Embryonic facial prominence (tissue), 1 donor: ENCODE measurements around the gene NR6A1.

ENCODE experiments used
- DNase-seq: peaks from one replicate; pipeline ENCODE4 v3.0.0-alpha.2; 2016; ENCODE audit errors: extremely low spot score

The NR6A1 gene

GRCh38 chr9:124724415-124725067, 46.6 kb downstream of the NR6A1 start:
- DNase-seq: no peak

GRCh38 chr9:124723352-124723751, 47.8 kb downstream of the NR6A1 start:
- DNase-seq: no peak

GRCh38 chr9:124721109-124721906, 49.8 kb downstream of the NR6A1 start:
- no peak for DNase-seq

- no peak for DNase-seq
Measured at GRCh38 chr9:124720429-124721108, 50.5 kb downstream of the NR6A1 start.

GRCh38 chr9:124718928-124719327, 52.2 kb downstream of the NR6A1 start:
- no peak for DNase-seq

GRCh38 chr9:124717597-124717996, 53.5 kb downstream of the NR6A1 start:
- no peak for DNase-seq

- no peak for DNase-seq
Measured at GRCh38 chr9:124716808-124717207, 54.3 kb downstream of the NR6A1 start.

- no peak for DNase-seq
Measured at GRCh38 chr9:124710766-124711165, 60.3 kb downstream of the NR6A1 start.

- no peak for DNase-seq
Measured at GRCh38 chr9:124709292-124709690, 61.8 kb downstream of the NR6A1 start.

- no peak for DNase-seq
Measured at GRCh38 chr9:124708633-124709291, 62.3 kb downstream of the NR6A1 start.

- no peak for DNase-seq
Measured at GRCh38 chr9:124708074-124708473, 63.0 kb downstream of the NR6A1 start.

- DNase-seq: no peak
Measured at GRCh38 chr9:124707666-124708065, 63.4 kb downstream of the NR6A1 start.

- DNase-seq: no peak
Measured at GRCh38 chr9:124706685-124707084, 64.4 kb downstream of the NR6A1 start.

- DNase-seq: no peak
Measured at GRCh38 chr9:124699575-124699974, 71.5 kb downstream of the NR6A1 start.

GRCh38 chr9:124698265-124698664, 72.8 kb downstream of the NR6A1 start:
- no peak for DNase-seq

GRCh38 chr9:124697326-124698200, 73.5 kb downstream of the NR6A1 start:
- DNase-seq: no peak

- no peak for DNase-seq
Measured at GRCh38 chr9:124696101-124696500, 75.0 kb downstream of the NR6A1 start.

- no peak for DNase-seq
Measured at GRCh38 chr9:124695280-124695890, 75.7 kb downstream of the NR6A1 start.

- no peak for DNase-seq
Measured at GRCh38 chr9:124694414-124695279, 76.5 kb downstream of the NR6A1 start.

GRCh38 chr9:124693403-124693802, 77.7 kb downstream of the NR6A1 start:
- DNase-seq: no peak
